Measurements from ENCODE around the gene PTPRH. TPM values are rescaled to one million over a fixed set of nuclear protein-coding genes. Genes with fewer than 3 reads are reported as not detected.

The PTPRH gene
- total and polyA plus RNA-seq, 9 of the 15 experiments (the other 6 are each of a cell fraction or from before 2014, with no cell fraction given): 0.87 to 34.3 (median 22.7) TPM

DNA sequence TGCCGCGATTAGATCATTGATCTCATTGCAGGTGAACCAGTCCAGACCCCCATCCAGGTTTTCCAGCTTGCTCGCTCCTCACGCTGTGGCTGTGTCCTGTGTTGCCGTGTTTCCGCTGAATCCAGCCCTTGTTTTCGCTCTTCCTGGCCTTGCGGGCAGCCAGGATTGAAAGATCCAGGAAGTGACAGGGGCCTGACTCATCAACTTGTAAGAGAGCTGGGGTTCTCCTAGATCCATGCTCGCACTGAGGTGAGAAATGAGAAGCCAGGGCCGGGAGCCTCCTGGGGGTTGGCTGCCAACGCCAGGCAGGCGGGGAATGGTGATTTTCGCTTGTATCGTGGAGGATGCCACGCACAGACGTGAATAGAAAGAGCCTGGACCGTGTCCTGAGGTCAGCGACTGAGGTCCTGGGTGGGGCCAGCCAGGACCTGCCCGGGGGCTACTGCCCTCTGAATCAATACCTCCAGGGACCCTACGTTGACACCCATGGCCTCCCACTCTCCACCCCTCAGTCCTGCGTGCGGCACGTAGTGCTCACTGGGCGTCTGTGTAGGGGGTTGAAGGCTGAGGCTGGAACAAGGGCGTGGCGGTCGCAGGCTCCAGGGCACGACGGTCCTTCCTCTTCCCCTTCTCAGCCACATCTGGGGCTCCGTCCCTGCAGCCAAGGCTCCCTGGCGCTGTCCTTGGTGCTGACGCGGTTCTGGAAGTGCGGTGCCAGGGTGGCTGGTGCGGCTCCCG, 7.3 kb upstream of the PTPRH start (continued):
- TF ChIP-seq RBM39 (optimal IDR thresholded peaks at IDR 0.05; ENCODE audit: low read depth, low read length) (peak; percentile 94), FOXP1 (CRISPR knock-in tag; IDR thresholded peaks at IDR 0.05) (peak; percentile 95), RFX7 (CRISPR knock-in tag; IDR thresholded peaks at IDR 0.05) (no peak), NFE2 (IDR thresholded peaks at IDR 0.05; ENCODE audit: low read depth) (peak; percentile 91), MBD2 (IDR thresholded peaks at IDR 0.05; ENCODE audit: borderline replicate concordance, low read depth) (peak; percentile 79), EP300 (IDR thresholded peaks at IDR 0.05; ENCODE audit: low read length) (peak; percentile 94), CBX3 (IDR thresholded peaks at IDR 0.05; ENCODE audit: borderline replicate concordance in 1 of 2, low read length in 2 of 2) (peak; percentile 17 to 95), ZNF146 (CRISPR knock-in tag; IDR thresholded peaks at IDR 0.05; ENCODE audit: unreplicated experiment) (no peak), CBX8 (IDR thresholded peaks at IDR 0.05; ENCODE audit: borderline replicate concordance, extremely low read depth, low read depth, low read length, poor library complexity, severe bottlenecking) (no peak), KLF1 (tag; IDR thresholded peaks at IDR 0.05) (peak; percentile 82)
- TF ChIP-seq, protein P1, sequence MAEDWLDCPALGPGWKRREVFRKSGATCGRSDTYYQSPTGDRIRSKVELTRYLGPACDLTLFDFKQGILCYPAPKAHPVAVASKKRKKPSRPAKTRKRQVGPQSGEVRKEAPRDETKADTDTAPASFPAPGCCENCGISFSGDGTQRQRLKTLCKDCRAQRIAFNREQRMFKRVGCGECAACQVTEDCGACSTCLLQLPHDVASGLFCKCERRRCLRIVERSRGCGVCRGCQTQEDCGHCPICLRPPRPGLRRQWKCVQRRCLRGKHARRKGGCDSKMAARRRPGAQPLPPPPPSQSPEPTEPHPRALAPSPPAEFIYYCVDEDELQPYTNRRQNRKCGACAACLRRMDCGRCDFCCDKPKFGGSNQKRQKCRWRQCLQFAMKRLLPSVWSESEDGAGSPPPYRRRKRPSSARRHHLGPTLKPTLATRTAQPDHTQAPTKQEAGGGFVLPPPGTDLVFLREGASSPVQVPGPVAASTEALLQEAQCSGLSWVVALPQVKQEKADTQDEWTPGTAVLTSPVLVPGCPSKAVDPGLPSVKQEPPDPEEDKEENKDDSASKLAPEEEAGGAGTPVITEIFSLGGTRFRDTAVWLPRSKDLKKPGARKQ (CRISPR knock-in tag; IDR thresholded peaks at IDR 0.05): no peak
- TF ChIP-seq, protein P2, sequence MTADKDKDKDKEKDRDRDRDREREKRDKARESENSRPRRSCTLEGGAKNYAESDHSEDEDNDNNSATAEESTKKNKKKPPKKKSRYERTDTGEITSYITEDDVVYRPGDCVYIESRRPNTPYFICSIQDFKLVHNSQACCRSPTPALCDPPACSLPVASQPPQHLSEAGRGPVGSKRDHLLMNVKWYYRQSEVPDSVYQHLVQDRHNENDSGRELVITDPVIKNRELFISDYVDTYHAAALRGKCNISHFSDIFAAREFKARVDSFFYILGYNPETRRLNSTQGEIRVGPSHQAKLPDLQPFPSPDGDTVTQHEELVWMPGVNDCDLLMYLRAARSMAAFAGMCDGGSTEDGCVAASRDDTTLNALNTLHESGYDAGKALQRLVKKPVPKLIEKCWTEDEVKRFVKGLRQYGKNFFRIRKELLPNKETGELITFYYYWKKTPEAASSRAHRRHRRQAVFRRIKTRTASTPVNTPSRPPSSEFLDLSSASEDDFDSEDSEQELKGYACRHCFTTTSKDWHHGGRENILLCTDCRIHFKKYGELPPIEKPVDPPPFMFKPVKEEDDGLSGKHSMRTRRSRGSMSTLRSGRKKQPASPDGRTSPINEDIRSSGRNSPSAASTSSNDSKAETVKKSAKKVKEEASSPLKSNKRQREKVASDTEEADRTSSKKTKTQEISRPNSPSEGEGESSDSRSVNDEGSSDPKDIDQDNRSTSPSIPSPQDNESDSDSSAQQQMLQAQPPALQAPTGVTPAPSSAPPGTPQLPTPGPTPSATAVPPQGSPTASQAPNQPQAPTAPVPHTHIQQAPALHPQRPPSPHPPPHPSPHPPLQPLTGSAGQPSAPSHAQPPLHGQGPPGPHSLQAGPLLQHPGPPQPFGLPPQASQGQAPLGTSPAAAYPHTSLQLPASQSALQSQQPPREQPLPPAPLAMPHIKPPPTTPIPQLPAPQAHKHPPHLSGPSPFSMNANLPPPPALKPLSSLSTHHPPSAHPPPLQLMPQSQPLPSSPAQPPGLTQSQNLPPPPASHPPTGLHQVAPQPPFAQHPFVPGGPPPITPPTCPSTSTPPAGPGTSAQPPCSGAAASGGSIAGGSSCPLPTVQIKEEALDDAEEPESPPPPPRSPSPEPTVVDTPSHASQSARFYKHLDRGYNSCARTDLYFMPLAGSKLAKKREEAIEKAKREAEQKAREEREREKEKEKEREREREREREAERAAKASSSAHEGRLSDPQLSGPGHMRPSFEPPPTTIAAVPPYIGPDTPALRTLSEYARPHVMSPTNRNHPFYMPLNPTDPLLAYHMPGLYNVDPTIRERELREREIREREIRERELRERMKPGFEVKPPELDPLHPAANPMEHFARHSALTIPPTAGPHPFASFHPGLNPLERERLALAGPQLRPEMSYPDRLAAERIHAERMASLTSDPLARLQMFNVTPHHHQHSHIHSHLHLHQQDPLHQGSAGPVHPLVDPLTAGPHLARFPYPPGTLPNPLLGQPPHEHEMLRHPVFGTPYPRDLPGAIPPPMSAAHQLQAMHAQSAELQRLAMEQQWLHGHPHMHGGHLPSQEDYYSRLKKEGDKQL (CRISPR knock-in tag; IDR thresholded peaks at IDR 0.05; ENCODE audit: borderline replicate concordance): peak; percentile 94
- TF ChIP-seq, protein P3, sequence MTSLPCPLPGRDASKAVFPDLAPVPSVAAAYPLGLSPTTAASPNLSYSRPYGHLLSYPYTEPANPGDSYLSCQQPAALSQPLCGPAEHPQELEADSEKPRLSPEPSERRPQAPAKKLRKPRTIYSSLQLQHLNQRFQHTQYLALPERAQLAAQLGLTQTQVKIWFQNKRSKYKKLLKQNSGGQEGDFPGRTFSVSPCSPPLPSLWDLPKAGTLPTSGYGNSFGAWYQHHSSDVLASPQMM (CRISPR knock-in tag; IDR thresholded peaks at IDR 0.05): no peak
- TF ChIP-seq, protein P4, sequence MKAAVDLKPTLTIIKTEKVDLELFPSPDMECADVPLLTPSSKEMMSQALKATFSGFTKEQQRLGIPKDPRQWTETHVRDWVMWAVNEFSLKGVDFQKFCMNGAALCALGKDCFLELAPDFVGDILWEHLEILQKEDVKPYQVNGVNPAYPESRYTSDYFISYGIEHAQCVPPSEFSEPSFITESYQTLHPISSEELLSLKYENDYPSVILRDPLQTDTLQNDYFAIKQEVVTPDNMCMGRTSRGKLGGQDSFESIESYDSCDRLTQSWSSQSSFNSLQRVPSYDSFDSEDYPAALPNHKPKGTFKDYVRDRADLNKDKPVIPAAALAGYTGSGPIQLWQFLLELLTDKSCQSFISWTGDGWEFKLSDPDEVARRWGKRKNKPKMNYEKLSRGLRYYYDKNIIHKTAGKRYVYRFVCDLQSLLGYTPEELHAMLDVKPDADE (conservative IDR thresholded peaks at IDR 0.05; ENCODE audit: control insufficient read depth, low read depth, low read length): peak; percentile 74
- TF ChIP-seq, protein P5, sequence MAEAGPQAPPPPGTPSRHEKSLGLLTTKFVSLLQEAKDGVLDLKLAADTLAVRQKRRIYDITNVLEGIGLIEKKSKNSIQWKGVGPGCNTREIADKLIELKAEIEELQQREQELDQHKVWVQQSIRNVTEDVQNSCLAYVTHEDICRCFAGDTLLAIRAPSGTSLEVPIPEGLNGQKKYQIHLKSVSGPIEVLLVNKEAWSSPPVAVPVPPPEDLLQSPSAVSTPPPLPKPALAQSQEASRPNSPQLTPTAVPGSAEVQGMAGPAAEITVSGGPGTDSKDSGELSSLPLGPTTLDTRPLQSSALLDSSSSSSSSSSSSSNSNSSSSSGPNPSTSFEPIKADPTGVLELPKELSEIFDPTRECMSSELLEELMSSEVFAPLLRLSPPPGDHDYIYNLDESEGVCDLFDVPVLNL (CRISPR knock-in tag; IDR thresholded peaks at IDR 0.05; ENCODE audit: low read depth): peak; percentile 89
- TF ChIP-seq, protein P6, sequence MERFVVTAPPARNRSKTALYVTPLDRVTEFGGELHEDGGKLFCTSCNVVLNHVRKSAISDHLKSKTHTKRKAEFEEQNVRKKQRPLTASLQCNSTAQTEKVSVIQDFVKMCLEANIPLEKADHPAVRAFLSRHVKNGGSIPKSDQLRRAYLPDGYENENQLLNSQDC (CRISPR knock-in tag; IDR thresholded peaks at IDR 0.05): no peak

All from K562 (cell line).